ENCODE measurements around the gene TBX1.

TBX1 gene

GRCh38 chr22:19773470-19774040 is 13.0 kb downstream of the TBX1 start:
- Histone ChIP-seq H3K4me3 (ENCODE audit: low read length) (peak overlapping the region; percentile 74), H4K20me1 (ENCODE audit: control insufficient read depth, insufficient read depth, low read depth, low read length) (peaks cover 8% of the 10 kb centered on the region; the same call in 1 of the 2 replicates), H3K27ac (ENCODE audit: low read depth, low read length) (peak overlapping the region; percentile 35), H3K27me3 (ENCODE audit: control insufficient read depth, low read length) (peaks cover 46% of the 10 kb centered on the region), H3K4me2 (ENCODE audit: low read length) (peak overlapping the region; percentile 95), H3K79me2 (ENCODE audit: control insufficient read depth, low read length) (no peaks in the 10 kb centered on the region), H3K9me2 (replicated peaks; ENCODE audit: control insufficient read depth, low read length) (no peaks in the 10 kb centered on the region), H3K36me3 (ENCODE audit: control insufficient read depth, low read length) (no peaks in the 10 kb centered on the region), H3K9me3 (ENCODE audit: control insufficient read depth, insufficient read depth, low read length) (no peaks in the 10 kb centered on the region), H3F3A (ENCODE audit: control insufficient read depth, insufficient read depth) (0 out of 2 replicates have a peak, but pooled peaks cover 6% of the 10 kb centered on the region), H3K4me1 (ENCODE audit: control insufficient read depth, low read length) (peaks cover 43% of the 10 kb centered on the region)
- TF ChIP-seq EZH2phosphoT487 (IDR thresholded peaks at IDR 0.05; ENCODE audit: borderline replicate concordance, low read length) = no peak
- TF ChIP-seq, protein P1, sequence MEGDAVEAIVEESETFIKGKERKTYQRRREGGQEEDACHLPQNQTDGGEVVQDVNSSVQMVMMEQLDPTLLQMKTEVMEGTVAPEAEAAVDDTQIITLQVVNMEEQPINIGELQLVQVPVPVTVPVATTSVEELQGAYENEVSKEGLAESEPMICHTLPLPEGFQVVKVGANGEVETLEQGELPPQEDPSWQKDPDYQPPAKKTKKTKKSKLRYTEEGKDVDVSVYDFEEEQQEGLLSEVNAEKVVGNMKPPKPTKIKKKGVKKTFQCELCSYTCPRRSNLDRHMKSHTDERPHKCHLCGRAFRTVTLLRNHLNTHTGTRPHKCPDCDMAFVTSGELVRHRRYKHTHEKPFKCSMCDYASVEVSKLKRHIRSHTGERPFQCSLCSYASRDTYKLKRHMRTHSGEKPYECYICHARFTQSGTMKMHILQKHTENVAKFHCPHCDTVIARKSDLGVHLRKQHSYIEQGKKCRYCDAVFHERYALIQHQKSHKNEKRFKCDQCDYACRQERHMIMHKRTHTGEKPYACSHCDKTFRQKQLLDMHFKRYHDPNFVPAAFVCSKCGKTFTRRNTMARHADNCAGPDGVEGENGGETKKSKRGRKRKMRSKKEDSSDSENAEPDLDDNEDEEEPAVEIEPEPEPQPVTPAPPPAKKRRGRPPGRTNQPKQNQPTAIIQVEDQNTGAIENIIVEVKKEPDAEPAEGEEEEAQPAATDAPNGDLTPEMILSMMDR (IDR thresholded peaks at IDR 0.05; ENCODE audit: low read depth, low read length, poor library complexity, severe bottlenecking) = no peak

DNA sequence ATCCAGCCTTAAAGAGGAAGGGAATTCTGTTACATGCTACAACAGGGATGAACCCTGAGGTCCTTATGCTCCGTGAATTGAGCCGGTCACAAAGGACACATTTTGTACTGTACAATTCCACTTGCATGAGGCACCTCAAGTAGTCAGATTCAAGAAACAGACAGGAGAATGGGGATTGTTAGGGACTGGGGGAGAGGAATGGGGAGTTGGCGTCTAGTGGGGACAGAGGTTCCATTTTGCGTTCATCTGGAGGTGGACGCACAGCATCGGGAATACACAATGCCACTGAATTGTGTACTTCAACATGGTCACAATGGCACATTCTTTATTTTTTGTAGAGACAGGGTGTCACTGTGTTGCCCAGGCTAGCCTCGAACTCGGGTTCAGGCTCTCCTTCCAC is 14.1 kb downstream of the TBX1 start:
- Histone ChIP-seq H3K4me1 (ENCODE audit: control insufficient read depth, low read length) (peaks cover 50% of the 10 kb centered on the region), H3K36me3 (ENCODE audit: control insufficient read depth, low read length) (no peaks in the 10 kb centered on the region), H3K9me2 (replicated peaks; ENCODE audit: control insufficient read depth, low read length) (no peaks in the 10 kb centered on the region), H3K4me3 (ENCODE audit: low read length) (no peak overlapping the region), H3F3A (ENCODE audit: control insufficient read depth, insufficient read depth) (0 out of 2 replicates have a peak, but pooled peaks cover 6% of the 10 kb centered on the region), H3K79me2 (ENCODE audit: control insufficient read depth, low read length) (no peaks in the 10 kb centered on the region), H3K9me3 (ENCODE audit: control insufficient read depth, insufficient read depth, low read length) (no peaks in the 10 kb centered on the region), H3K4me2 (ENCODE audit: low read length) (no peak overlapping the region), H3K27ac (ENCODE audit: low read depth, low read length) (no peak overlapping the region), H4K20me1 (ENCODE audit: control insufficient read depth, insufficient read depth, low read depth, low read length) (peaks cover 8% of the 10 kb centered on the region; the same call in 1 of the 2 replicates), H3K27me3 (ENCODE audit: control insufficient read depth, low read length) (peaks cover 46% of the 10 kb centered on the region)
- TF ChIP-seq, protein P1 (IDR thresholded peaks at IDR 0.05; ENCODE audit: low read depth, low read length, poor library complexity, severe bottlenecking) = no peak
- TF ChIP-seq EZH2phosphoT487 (IDR thresholded peaks at IDR 0.05; ENCODE audit: borderline replicate concordance, low read length) = no peak

GRCh38 chr22:19775496-19776325 is 15.1 kb downstream of the TBX1 start:
- Histone ChIP-seq H3K4me2 (ENCODE audit: low read length) (peak overlapping the region; percentile 35; the same call in 1 of the 2 replicates), H3K36me3 (ENCODE audit: control insufficient read depth, low read length) (no peaks in the 10 kb centered on the region), H3K79me2 (ENCODE audit: control insufficient read depth, low read length) (no peaks in the 10 kb centered on the region), H3K4me1 (ENCODE audit: control insufficient read depth, low read length) (peaks cover 61% of the 10 kb centered on the region), H3K27me3 (ENCODE audit: control insufficient read depth, low read length) (peaks cover 41% of the 10 kb centered on the region), H3F3A (ENCODE audit: control insufficient read depth, insufficient read depth) (peaks cover 11% of the 10 kb centered on the region; the same call in 1 of the 2 replicates), H3K9me2 (replicated peaks; ENCODE audit: control insufficient read depth, low read length) (no peaks in the 10 kb centered on the region), H3K9me3 (ENCODE audit: control insufficient read depth, insufficient read depth, low read length) (no peaks in the 10 kb centered on the region), H3K4me3 (ENCODE audit: low read length) (no peak overlapping the region), H3K27ac (ENCODE audit: low read depth, low read length) (no peak overlapping the region), H4K20me1 (ENCODE audit: control insufficient read depth, insufficient read depth, low read depth, low read length) (peaks cover 8% of the 10 kb centered on the region; the same call in 1 of the 2 replicates)
- no peak for TF ChIP-seq EZH2phosphoT487 (IDR thresholded peaks at IDR 0.05; ENCODE audit: borderline replicate concordance, low read length)
- TF ChIP-seq, protein P1 (IDR thresholded peaks at IDR 0.05; ENCODE audit: low read depth, low read length, poor library complexity, severe bottlenecking) = no peak

Measured in DOHH2 (cell line).